HCT116 (cell line): ENCODE data around the gene UBAC2. TPM values are rescaled to one million over a fixed set of nuclear protein-coding genes. Genes with fewer than 3 reads are reported as not detected.

Experiments
- ATAC-seq: fragments of 200-7000 bp; cut with Tn5 transposase; 2 replicates; pipeline ENCODE4 v1.9.1; 2020; ENCODE audit warnings: mild to moderate bottlenecking, moderate library complexity
- BruUV-seq: library from RNA; stranded (reverse); fragments of 400-500 nt; replicated peaks from 2 replicates; lab custom pipeline; 2021; lab: Mats Ljungman, UMichigan
- CTCF ChIA-PET: fragments of 300-600 bp; sonication (Branson Sonifier 250); formaldehyde crosslinking; loops from one replicate; lab custom pipeline; 2021; ENCODE audit warnings: antibody characterized with exemption; lab: Charles Lee
- POLR2A ChIA-PET: fragments of 300-600, 350-600 bp; sonication (Branson Sonifier 250); formaldehyde crosslinking; loops from one replicate; lab custom pipeline; 2021; ENCODE audit warnings: antibody characterized with exemption; lab: Charles Lee
- RAD21 ChIA-PET, 2 experiments: fragments of 300-600 bp; sonication (Branson Sonifier 250); formaldehyde crosslinking; loops; one replicate each; lab custom pipeline; 2023; ENCODE audit warnings: low total read pairs in 2 of 2; ENCODE audit not compliant: uncharacterized antibody in 2 of 2, unreplicated experiment in 2 of 2, low non-redundant PET in 1 of 2; lab: Charles Lee
- DNase-seq: peaks from one replicate; pipeline ENCODE4 v3.0.0-alpha.2; 2010; ENCODE audit warnings: low read depth, low spot score
- H2AFZ ChIP-seq: fragments of 200-600 bp; shearing (Covaris generic), sonication (generic); 2 replicates; pipeline ENCODE4 v1.6.1; 2017; ENCODE audit warnings: low read depth, mixed run types, mixed read lengths, antibody characterized with exemption, low read length; ENCODE audit not compliant: poor library complexity, severe bottlenecking
- H3K27ac ChIP-seq: 2 replicates; pipeline ENCODE4 v1.5.1; 2012; ENCODE audit warnings: low read depth, low read length
- H3K27me3 ChIP-seq: fragments of 200-600 bp; sonication (generic); 2 replicates; pipeline ENCODE4 v1.6.1; 2016; ENCODE audit warnings: mixed run types, low read length, mixed read lengths; ENCODE audit not compliant: insufficient read depth
- H3K36me3 ChIP-seq, 2 experiments: fragments of 200-500 bp in 1 of 2; fragments of 200-600 bp in 1 of 2; sonication (Bioruptor generic) in 1 of 2; sonication (generic) in 1 of 2; 2 replicates each; pipeline versions ENCODE4 v1.5.1 to v1.6.1; 2014 to 2016; ENCODE audit warnings: low read length in 2 of 2, inconsistent platforms in 1 of 2, mixed read lengths in 1 of 2, mixed run types in 1 of 2; ENCODE audit not compliant: insufficient read depth in 2 of 2, control insufficient read depth in 1 of 2
- H3K4me1 ChIP-seq, 2 experiments: fragments of 200-600 bp in 1 of 2; sonication (generic) in 1 of 2; 2 replicates each; pipeline versions ENCODE4 v1.5.1 to v1.6.1; 2012 to 2017; ENCODE audit warnings: low read length in 2 of 2, inconsistent platforms in 1 of 2, mild to moderate bottlenecking in 1 of 2, mixed read lengths in 1 of 2, mixed run types in 1 of 2, moderate library complexity in 1 of 2; ENCODE audit not compliant: insufficient read depth in 2 of 2, control insufficient read depth in 1 of 2
- H3K4me2 ChIP-seq: fragments of 200-600 bp; sonication (generic); 2 replicates; pipeline ENCODE4 v1.6.1; 2017; ENCODE audit warnings: mixed run types, low read length, mixed read lengths
- H3K4me3 ChIP-seq, 2 experiments: fragments of 200-600 bp in 1 of 2; sonication (generic) in 1 of 2; replicated peaks in 1 of 2; 2 replicates each; pipeline ENCODE4 v1.5.1; 2011 to 2016; ENCODE audit warnings: low read length in 2 of 2, control low read depth in 1 of 2, low read depth in 1 of 2, mild to moderate bottlenecking in 1 of 2, mixed read lengths in 1 of 2, mixed run types in 1 of 2
- H3K79me2 ChIP-seq: fragments of 200-600 bp; sonication (generic); 2 replicates; pipeline ENCODE4 v1.6.1; 2017; ENCODE audit warnings: mild to moderate bottlenecking, mixed run types, low read length, moderate library complexity, mixed read lengths; ENCODE audit not compliant: insufficient read depth
- H3K9ac ChIP-seq: fragments of 200-600 bp; sonication (generic); 2 replicates; pipeline ENCODE4 v1.6.1; 2016; ENCODE audit warnings: low read length, mixed read lengths
- H3K9me2 ChIP-seq: fragments of 200-600 bp; sonication (generic), shearing (Covaris generic); 2 replicates; pipeline ENCODE4 v1.6.1; 2017; ENCODE audit warnings: mixed run types, mild to moderate bottlenecking, moderate library complexity; ENCODE audit not compliant: insufficient read depth
- H3K9me3 ChIP-seq, 2 experiments: fragments of 200-500 bp in 1 of 2; fragments of 200-600 bp in 1 of 2; sonication (Bioruptor generic) in 1 of 2; sonication (generic) in 1 of 2; 2 replicates each; pipeline ENCODE4 v1.6.1; 2014 to 2017; ENCODE audit warnings: low read length in 2 of 2, mixed read lengths in 2 of 2, inconsistent platforms in 1 of 2, low read depth in 1 of 2, mild to moderate bottlenecking in 1 of 2, mixed run types in 1 of 2, moderate library complexity in 1 of 2; ENCODE audit not compliant: control insufficient read depth in 1 of 2, insufficient read depth in 1 of 2
- H4K20me1 ChIP-seq: fragments of 200-600 bp; sonication (generic), shearing (Covaris generic); 2 replicates; pipeline ENCODE4 v1.6.1; 2017; ENCODE audit warnings: mixed run types, mild to moderate bottlenecking, moderate library complexity; ENCODE audit not compliant: insufficient read depth
- ATF3 ChIP-seq: IDR thresholded peaks from 2 replicates; pipeline ENCODE4 v1.6.1; 2012
- CEBPB ChIP-seq: IDR thresholded peaks from 2 replicates; pipeline ENCODE4 v1.6.1; 2012; ENCODE audit warnings: low read depth
- CTCF ChIP-seq, 3 experiments: fragments of 200-600 bp in 1 of 3; sonication (generic) in 1 of 3; IDR thresholded peaks in 2 of 3; conservative IDR thresholded peaks in 1 of 3; 2 replicates each; pipeline ENCODE4 v1.5.1; 2012 to 2017; ENCODE audit warnings: low read depth in 2 of 3, low read length in 2 of 3, antibody characterized with exemption in 1 of 3, borderline replicate concordance in 1 of 3, control low read depth in 1 of 3, mild to moderate bottlenecking in 1 of 3, mixed read lengths in 1 of 3, mixed run types in 1 of 3, moderate library complexity in 1 of 3; ENCODE audit not compliant: insufficient read depth in 1 of 3
- EGR1 ChIP-seq: IDR thresholded peaks from 2 replicates; pipeline ENCODE4 v1.6.1; 2012; ENCODE audit warnings: low read depth
- EZH2 ChIP-seq: fragments of 200-600 bp; sonication (generic); IDR thresholded peaks from 2 replicates; pipeline ENCODE4 v1.6.1; 2017; ENCODE audit warnings: antibody characterized with exemption, mixed run types
- EZH2phosphoT487 ChIP-seq: fragments of 200-600 bp; IDR thresholded peaks from 2 replicates; pipeline ENCODE4 v1.6.1; 2018; ENCODE audit warnings: antibody characterized with exemption, borderline replicate concordance
- FOSL1 ChIP-seq: IDR thresholded peaks from 2 replicates; pipeline ENCODE4 v1.6.1; 2012; ENCODE audit warnings: low read depth
- JUND ChIP-seq: IDR thresholded peaks from 2 replicates; pipeline ENCODE4 v1.6.1; 2012
- POLR2AphosphoS5 ChIP-seq: IDR thresholded peaks from 2 replicates; pipeline ENCODE4 v1.6.1; 2011; ENCODE audit warnings: mild to moderate bottlenecking, low read depth, low read length, moderate library complexity
- REST ChIP-seq: IDR thresholded peaks from 2 replicates; pipeline ENCODE4 v1.6.1; 2012; ENCODE audit warnings: low read depth
- SIN3A ChIP-seq: IDR thresholded peaks from 2 replicates; pipeline ENCODE4 v1.6.1; 2012; ENCODE audit warnings: low read depth
- SP1 ChIP-seq: IDR thresholded peaks from 2 replicates; pipeline ENCODE4 v1.6.1; 2012; ENCODE audit warnings: low read depth
- SRF ChIP-seq: IDR thresholded peaks from 2 replicates; pipeline ENCODE4 v1.6.1; 2012; ENCODE audit warnings: low read depth
- TCF7L2 ChIP-seq: IDR thresholded peaks from 2 replicates; pipeline ENCODE4 v1.7.0; 2011; ENCODE audit warnings: borderline replicate concordance, inconsistent platforms; ENCODE audit not compliant: insufficient read depth, insufficient read length; ENCODE audit errors: extremely low read depth
- YY1 ChIP-seq: IDR thresholded peaks from 2 replicates; pipeline ENCODE4 v1.6.1; 2011; ENCODE audit warnings: low read length, low read depth, moderate library complexity, mild to moderate bottlenecking; ENCODE audit not compliant: insufficient replicate concordance; ENCODE audit errors: extremely low read depth
- ZFX ChIP-seq: fragments of 450-650 bp; IDR thresholded peaks from 2 replicates; pipeline ENCODE4 v1.6.1; 2017
- ZNF274 ChIP-seq: fragments of 200-500 bp; sonication (Bioruptor generic); IDR thresholded peaks from 2 replicates; pipeline ENCODE4 v1.6.1; 2014; ENCODE audit warnings: mild to moderate bottlenecking, low read depth, low read length, inconsistent platforms
- intact Hi-C: fragments of 100-400 bp; cut with micrococcal nuclease; formaldehyde crosslinking; loops from 2 replicates; pipeline ENCODE4 v1.10.0; 2022
- total RNA-seq: library from RNA; stranded (reverse); gene quantifications from one replicate; pipeline ENCODE4 v1.2.1, GENCODE V29; 2021; ENCODE audit not compliant: unreplicated experiment

UBAC2 gene
- total RNA-seq, 1 experiment from 2014 or later, result 67.4 TPM

GRCh38 chr13:99326012-99326411 is 125.4 kb downstream of the UBAC2 start:
- RAD21 ChIA-PET, result no interaction called here
- DNase-seq, result no peak
- no TSS peak for BruUV-seq

More at GRCh38 chr13:99326012-99326411, 125.4 kb downstream of the UBAC2 start:
- no peak overlapping the region for H3K4me2 ChIP-seq
- no peaks in the 10 kb centered on the region for H3K9me3 ChIP-seq
- no peak overlapping the region for H3K27ac ChIP-seq
- H3K9ac ChIP-seq, result no peak overlapping the region
- intact Hi-C loops, result no loop called here
- peaks cover 30 to 33% of the 10 kb centered on the region in 2 experiments for H3K4me1 ChIP-seq
- no peak overlapping the region for H2AFZ ChIP-seq
- no peak overlapping the region for H3K4me3 ChIP-seq
- H3K9me2 ChIP-seq, result no peaks in the 10 kb centered on the region
- no peaks in the 10 kb centered on the region for H3K79me2 ChIP-seq
- POLR2A ChIA-PET, result no interaction called here
- TF ChIP-seq FOSL1, result no peak
- no peak for TF ChIP-seq SIN3A
- TF ChIP-seq EZH2phosphoT487, result no peak
- TF ChIP-seq SRF, result no peak
- no peak for TF ChIP-seq TCF7L2
- no peak for TF ChIP-seq ZNF274
- TF ChIP-seq CEBPB, result no peak
- TF ChIP-seq YY1, result no peak
- TF ChIP-seq ZFX, result no peak
- TF ChIP-seq CTCF (IDR thresholded peaks at IDR 0.05 in 2 of 3, conservative IDR thresholded peaks at IDR 0.05 in 1 of 3; ENCODE audit: borderline replicate concordance in 1 of 3, insufficient read depth in 1 of 3, low read depth in 2 of 3, low read length in 2 of 3), result no peak
- no peak for TF ChIP-seq SP1
- no peak for TF ChIP-seq EGR1
- no peak for TF ChIP-seq POLR2AphosphoS5
- no peak for TF ChIP-seq ATF3
- no peak for TF ChIP-seq JUND
- TF ChIP-seq REST, result no peak
- no peak for TF ChIP-seq EZH2
- no peaks in the 10 kb centered on the region for H4K20me1 ChIP-seq
- CTCF ChIA-PET, result no interaction called here
- H3K36me3 ChIP-seq, result peaks cover 2 to 12% of the 10 kb centered on the region in 2 experiments; a peak in 3 of 4 replicates
- ATAC-seq, result no peak
- H3K27me3 ChIP-seq, result no peaks in the 10 kb centered on the region
